ENCODE data around the gene PLEKHG2.
"Not testable (repeated sequence)": the region's sequence is repeated elsewhere in the genome, so short reads cannot be mapped to it uniquely, and the experiment has no call there.

PLEKHG2 gene, protein sequence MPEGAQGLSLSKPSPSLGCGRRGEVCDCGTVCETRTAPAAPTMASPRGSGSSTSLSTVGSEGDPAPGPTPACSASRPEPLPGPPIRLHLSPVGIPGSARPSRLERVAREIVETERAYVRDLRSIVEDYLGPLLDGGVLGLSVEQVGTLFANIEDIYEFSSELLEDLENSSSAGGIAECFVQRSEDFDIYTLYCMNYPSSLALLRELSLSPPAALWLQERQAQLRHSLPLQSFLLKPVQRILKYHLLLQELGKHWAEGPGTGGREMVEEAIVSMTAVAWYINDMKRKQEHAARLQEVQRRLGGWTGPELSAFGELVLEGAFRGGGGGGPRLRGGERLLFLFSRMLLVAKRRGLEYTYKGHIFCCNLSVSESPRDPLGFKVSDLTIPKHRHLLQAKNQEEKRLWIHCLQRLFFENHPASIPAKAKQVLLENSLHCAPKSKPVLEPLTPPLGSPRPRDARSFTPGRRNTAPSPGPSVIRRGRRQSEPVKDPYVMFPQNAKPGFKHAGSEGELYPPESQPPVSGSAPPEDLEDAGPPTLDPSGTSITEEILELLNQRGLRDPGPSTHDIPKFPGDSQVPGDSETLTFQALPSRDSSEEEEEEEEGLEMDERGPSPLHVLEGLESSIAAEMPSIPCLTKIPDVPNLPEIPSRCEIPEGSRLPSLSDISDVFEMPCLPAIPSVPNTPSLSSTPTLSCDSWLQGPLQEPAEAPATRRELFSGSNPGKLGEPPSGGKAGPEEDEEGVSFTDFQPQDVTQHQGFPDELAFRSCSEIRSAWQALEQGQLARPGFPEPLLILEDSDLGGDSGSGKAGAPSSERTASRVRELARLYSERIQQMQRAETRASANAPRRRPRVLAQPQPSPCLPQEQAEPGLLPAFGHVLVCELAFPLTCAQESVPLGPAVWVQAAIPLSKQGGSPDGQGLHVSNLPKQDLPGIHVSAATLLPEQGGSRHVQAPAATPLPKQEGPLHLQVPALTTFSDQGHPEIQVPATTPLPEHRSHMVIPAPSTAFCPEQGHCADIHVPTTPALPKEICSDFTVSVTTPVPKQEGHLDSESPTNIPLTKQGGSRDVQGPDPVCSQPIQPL (N-terminal part only)

DNA sequence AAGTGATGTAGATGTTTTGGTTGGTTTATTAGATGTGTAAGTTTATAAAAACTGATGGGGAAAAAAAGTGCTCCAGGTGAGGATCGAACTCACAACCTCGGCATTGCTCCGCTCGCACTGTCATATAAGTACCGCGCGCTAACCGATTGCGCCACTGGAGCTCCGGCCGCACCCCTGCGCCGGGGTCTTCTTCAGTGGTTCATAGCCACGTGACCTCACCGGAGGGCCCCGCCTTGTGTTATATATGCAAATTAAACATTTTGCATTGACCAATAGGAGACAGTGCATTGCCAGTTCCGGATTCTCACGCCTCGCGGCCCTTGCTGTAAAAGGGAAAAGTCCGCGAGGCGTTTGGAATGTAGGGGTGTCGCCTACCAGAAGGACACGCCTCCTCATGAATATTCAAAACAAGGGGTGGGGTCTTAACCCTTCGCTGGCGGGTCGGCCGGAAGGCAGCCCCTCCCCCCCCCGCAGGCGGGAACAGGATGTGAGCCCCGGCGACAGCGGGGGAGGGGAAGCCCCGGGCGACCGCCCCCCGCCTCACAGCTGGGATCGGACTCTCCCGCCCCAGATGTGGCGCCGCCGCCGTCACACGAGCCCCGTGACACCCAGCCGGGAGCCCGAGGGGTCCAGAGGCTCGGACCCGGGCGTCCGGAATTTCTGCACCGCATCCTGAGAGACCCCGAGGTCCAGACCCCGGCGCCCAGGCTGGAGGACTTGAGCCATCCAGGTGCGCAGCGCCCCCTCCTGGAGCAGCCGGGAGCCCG, at the start of gene PLEKHG2:
Gene PLEKHG2 (plus strand): TSS at position 570 of the 767 bp plus-strand sequence. CDS start 1,418 bp downstream, outside the sequence.
- DNase-seq (ENCODE audit: low read depth) = peak; percentile 92

DNA sequence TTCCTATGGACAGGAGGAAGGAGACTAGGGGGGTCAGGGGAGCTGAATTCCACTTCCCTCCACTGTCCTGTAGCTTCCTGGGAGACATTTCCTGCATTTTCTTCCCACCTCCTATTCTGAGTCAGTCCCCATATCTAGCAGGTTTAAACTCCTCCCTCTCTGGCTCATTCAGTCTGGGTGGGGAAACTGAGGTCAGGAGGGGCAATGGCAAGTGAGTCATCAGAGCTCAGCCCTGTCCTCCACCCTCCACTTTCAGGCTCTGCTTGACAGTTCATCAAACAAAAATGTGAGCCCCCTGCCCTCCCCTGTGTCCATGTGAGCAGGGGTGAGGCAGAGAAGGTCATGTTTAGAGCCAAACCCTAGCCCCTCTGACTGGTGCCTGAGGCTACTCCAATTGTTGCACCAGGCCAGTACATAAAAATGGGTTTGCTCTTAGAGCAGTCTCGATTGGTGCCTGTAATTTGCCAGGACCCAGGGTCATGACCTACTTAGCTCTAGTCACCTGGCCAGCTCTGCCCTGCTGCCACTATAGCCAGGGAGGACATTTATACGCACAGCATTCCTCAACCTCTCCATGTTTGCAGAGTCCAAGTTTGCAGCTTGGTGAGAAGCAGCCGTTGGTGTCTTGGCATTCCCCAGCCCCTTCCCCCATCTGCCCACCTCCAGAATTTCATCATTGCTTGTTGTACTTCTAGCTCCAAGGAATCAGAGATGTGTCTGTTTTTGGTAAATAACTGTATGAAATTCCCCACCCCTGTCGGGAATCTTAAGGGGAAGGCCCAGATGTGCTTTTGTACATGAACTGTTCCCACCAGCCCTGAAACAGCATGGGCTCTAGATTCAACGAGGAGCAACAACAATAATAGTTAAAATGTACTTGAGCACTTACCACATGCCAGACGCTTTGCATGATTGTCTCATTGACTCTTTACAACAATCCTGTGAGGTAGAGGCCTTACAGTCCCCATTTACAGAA, 49.5 kb upstream of the PLEKHG2 start:
- no peak for DNase-seq (ENCODE audit: low read depth)

DNA sequence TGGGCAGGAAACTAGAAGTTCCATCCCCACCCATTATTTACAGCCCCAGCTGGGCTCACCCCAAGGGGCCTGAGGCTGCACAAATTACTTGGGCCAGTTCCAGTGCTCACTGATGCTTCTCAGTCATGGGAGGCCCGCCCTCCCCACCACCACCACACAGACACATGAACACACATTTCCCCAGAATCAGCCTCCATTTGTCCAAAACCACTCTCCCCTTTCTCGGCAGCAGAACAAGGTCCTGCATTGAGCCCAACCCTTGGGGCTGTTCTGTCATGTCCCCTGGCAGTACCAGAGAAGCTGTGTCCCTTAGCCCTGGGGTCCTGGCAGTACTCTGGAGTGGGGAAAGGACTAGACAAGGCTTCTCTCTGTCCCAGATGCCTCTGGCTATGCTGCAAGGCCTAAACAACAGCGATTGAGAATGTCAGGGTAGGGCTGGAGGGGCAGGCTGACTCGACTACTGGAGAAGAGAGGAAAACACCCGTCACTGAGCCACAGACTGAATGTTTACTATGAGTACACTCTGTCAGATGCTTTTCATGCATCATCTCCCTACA, 48.5 kb upstream of the PLEKHG2 start:
- no peak for DNase-seq (ENCODE audit: low read depth)

DNA sequence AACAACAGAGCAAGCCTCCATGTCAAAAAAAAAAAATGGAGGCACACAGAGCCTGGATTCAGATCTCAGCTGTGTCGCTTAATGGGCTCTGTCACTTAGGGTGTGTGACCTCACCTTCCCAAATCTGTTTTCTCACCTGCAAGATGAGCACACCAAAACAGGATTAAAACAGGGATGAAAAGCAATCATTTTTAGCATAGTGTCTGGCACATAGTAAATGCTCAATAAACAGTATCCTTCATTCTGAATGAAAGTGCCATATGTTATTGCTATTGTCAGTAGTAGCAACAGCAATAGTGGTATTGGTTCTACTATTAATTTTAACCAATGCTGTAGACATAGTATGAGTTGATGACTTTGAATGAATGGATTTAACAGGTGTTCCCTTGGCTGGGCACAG, 46.9 kb upstream of the PLEKHG2 start:
- no peak for DNase-seq (ENCODE audit: low read depth)

DNA sequence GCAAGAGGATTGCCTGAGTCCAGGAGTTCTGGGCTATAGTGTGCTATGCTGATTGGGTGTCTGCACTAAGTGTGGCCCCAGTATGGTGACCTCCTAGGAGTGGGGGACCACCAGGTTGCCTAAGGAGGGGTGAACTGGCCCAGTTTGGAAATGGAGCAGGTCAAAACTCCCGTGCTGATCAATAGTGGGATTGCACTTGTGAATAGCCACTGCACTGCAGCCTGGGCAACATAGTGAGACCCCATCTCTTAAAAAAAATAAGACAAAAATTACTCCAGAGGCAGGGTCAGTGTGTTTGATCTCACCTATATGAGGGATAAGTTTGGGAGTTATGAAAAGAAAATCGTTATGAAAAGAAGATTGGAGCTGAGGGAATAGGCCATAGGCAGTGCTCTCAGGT, 43.3 kb upstream of the PLEKHG2 start:
- no peak for DNase-seq (ENCODE audit: low read depth)

DNA sequence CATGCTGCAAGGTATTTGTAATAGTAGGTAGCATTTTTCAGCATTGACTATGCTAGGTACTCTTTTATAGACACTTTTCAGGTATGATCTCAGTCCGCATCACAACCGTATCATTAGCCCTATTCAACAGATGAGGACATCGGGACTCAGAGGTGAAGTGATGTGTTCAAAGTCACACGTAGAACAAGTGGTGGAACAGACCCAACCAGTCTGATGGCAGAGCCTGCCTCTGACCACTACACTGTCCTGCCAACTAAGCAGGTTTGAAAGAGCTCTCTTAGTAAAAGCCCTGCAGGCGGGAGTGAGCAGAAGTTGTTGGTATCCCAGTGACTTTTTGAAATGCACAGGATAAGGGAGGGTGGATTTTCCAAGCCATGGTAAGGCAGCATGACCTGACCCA, 41.7 kb upstream of the PLEKHG2 start:
- DNase-seq (ENCODE audit: low read depth) = no peak

DNA sequence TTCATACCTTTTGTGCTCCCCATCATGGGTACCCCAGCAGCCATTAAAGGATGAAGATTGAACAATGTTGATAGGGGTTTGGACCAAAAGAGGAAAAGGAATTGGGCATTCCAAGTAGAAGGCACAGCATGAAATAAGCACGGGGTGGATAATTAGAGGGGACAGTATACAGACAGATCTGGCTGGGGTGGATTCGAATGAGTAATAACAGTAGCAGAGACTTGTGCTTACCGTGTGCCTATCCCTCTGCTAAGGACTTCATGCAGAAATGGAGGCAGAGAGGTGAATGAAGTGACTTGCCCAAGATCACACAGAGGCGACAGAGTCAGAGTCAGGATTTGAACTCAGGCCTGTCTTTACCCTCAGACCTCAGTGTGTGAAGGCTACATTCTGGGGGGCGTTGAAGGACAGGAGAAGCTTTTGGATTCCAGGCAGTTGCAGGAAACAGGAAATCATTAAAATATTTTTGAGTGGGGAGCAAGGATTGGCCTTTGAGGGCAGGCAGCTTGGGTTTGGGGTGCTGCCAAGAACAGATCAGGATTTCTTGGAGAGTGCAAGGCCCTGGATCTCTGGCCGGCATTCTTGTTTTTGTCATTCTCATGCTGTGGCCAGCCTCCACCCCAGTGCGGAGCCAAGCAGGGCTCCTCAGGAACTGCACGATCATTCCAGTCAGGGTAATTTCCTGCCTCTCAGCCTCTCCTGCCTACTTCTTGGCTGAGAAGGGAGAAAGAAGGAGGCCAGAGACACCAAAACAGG, 40.2 kb upstream of the PLEKHG2 start:
- no peak for DNase-seq (ENCODE audit: low read depth)

DNA sequence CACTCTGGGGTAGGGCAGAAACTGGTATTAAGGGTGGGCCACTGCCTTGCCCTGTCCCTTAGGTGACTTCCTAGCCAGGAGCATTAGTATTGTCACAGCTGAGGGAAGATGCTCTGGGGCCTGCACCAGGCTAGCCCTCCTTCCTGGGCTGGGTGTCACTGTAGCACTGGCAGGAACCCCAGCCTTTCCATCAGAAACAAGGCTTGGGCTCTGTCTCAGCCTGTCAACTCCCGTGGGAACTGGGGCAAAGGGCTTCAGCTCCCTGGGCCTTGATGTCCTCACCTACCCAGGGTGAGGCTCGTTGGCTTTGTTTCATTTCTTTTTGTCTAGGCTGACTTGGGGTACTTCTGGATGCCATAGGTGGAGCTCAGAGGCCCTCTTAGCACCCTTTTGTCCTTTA, 39.5 kb upstream of the PLEKHG2 start:
- no peak for DNase-seq (ENCODE audit: low read depth)

DNA sequence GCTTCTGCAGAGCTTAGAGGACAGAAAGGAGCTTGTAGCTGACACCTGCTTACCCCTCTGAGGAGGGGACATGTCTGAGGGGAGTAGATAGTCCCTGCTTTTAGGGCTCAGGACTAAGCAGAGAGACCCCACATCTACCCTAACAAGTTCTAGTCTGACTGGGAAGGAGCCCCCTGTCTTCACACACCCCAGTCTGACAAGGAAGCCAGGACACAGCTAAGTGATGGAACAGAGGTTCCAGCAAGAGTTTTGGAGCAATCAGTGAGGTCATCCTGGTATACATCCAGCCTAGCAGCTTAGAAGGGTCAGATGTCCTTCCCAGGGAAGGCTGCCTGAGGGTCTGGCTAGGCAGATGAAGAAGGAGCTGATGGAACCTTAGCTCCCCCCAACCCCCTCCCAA, 36.5 kb upstream of the PLEKHG2 start:
- no peak for DNase-seq (ENCODE audit: low read depth)

DNA sequence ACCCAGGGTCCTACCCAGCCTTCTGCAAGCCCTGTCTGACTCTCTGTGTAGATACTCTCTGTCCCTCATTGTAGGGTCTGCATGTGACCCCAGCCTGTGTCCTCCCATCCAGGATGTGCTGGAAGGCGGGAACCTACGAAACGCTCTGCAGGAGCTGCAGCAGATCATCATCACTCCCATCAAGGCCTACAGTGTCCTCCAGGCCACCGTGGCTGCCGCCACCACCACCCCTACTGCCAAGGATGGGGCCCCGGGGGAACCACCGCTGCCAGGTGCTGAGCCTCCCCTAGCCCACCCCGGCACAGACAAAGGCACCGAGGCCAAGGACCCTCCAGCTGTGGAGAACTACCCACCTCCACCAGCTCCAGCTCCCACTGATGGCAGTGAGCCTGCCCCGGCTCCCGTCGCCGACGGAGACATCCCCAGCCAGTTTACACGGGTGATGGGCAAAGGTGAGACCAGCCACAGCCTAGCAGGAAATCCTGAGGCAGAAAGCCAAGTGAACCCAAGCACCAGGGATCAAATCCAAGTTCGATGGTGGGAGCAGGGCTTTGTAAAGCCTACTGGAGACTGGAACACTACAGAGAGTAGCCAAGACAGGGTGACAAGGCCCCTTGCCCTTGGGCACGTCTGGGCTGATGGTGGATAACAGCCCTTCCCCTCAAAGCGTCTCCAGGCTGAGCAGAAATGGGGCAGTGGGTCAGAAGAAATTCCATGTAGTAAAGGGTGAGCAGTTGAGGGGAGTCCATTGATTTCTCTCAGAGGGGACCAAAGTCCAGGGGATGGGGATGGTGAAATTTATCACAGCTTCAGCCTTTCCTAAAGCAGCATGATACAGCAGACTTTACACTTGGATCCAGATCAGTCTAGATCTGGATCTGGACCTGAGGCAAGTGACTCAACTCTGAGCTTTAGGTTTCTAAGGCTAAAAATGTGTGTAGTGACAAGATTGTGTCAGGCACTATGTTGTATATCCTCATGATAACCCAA, 34.8 kb upstream of the PLEKHG2 start:
- no peak for DNase-seq (ENCODE audit: low read depth)

DNA sequence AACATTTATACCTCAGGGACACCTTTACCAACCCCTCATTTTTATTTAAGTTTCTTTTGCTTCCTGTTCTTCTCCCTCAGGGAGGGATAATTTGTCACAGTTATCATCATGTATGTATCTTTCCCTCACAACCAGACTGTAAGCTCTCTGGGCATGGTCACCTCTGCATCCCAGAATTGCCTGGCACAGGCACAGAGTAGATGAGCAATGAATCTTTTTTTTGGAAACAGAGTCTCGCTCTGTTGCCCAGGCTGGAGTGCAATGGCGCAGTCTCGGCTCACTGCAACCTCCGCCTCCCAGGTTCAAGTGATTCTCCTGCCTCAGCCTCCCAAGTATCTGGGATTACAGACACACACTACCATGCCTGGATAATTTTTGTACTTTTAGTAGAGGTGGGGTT, 33.1 kb upstream of the PLEKHG2 start:
- DNase-seq (ENCODE audit: low read depth) = not testable (repeated sequence)

DNA sequence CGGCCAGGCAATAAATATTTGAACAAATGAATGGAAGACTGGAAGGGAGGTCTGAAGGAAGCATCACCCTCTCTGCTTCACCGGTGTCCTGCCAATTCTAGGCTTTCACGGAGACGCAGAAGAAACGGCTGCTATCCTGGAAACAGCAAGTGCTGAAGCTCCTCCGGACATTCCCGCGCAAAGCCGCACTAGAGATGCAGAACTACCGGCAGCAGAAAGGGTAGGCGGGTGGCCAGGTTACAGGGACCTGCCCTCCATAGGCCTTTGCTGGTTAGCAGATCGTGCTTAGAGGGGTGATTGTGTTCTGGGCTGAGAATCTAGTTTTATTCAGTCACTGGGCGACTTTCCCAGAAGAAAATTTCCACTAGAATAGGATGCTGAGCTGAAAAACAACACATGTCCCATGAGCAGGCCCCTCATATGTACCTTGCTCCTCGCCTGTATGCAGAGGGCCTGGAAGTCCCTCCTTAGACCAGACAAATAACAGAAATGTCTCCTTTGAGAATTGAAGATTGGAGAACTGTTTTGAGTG, 32.5 kb upstream of the PLEKHG2 start:
- DNase-seq (ENCODE audit: low read depth) = no peak

DNA sequence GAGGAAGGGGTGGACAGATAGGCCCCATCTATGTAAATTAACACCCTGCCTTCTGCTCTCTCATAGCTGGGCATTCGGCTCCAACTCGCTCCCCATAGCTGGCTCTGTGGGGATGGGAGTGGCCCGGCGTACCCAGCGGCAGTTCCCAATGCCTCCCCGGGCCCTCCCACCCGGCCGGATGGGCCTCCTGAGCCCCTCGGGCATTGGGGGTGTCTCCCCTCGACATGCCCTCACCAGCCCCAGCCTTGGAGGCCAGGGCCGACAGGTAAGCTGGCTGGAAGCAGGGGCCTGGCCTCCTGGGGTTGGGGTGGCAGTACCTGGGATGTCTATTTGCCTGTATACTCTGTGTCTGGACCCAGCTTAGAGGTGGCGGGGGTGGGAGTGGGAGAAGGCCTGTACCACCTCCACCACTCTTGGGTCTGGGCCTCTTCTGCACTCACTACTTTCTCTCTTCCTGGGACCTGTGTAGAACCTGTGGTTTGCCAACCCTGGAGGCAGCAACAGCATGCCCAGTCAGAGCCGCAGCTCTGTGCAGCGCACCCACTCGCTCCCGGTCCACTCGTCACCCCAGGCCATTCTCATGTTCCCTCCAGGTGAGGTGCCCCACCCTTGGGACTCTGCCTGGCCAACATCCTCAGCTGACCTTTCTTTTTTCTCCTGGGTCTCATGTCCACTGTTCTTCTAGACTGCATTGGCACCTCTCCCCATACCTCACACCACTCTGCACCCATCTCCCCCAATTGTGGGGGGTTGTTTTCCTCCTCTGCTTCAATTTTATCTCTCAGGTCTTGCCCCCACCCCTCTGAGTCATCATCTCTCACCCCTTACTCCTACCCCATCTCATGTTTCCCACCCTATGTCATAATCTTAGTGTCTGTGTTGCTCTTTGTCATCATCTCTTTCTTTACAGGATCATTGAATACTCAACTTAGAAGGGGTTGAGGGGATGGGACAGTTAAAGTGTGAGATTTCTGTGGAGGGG, 31.7 kb upstream of the PLEKHG2 start:
- DNase-seq (ENCODE audit: low read depth) = no peak

DNA sequence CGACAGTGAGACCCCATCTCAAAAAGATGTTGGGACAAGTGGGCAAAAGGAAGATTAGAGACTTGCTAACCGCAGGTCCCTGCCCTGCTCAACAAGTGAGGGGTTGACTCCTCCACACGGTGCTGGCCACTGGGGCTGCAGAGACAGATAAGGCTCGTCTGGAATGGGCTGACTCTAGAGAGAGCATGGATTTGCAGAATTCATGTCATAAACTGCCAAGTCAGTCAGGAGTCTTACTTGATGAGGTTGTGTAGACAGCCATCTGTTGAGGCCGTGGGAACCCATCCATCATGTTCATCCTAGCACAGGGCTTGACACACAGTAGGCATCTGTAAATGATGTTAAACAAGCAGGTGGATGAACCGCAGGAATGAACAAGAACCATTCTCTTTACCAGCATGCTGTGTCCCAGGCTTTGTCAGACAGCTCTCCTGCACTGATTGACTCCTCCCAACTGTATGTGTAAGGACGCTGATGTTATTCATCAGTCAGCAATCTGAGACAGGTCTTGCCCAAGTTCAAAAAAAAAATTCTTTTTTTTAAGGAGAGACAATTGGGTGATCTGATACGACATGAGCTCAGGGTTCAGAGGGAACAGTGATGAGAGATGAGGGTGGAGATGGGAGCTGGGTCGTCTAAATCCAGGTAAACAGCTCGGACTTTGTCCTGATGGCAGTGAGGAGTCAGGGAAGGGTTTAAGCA, 30.4 kb upstream of the PLEKHG2 start:
- no peak for DNase-seq (ENCODE audit: low read depth)

DNA sequence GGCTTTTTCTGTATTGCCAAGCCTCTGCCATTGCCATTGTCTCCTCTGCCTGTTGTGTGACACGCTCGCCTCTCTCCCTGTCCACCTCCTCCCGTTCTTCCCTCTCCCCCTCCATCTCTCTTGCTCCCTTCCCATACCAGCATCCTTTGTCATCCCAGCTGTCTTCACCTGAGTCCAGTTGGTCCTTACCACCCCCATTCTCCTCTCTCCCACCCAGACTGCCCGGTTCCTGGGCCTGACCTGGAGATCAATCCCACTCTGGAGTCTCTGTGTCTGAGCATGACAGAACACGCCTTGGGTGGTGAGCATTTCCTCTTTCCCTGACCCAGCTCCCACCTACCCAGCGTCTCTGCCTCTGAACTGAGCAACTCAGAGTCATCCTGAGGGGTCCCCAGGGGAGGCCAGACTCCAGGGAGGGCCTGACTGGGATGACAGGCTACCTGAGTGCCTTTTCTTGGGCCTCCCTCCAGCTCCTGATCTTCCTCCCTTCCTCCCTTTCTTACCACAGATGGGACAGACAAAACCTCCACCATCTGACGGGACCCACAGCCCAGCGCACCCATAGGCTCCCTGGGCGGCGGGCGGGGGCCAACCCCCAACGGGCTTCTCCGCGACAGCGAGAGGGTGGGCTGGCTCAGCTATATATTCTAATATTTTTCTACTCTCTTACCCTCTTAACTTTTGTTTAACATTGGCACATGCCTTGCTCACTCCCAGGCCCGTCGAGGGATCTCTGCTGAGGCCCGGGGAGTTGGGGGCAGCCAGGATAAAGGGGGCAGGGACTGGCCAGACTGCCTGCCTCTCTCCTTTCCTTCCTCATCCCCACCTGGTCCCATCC, 29.3 kb upstream of the PLEKHG2 start:
- DNase-seq (ENCODE audit: low read depth) = no peak
